ENCODE results near the gene DUXA.

Gene DUXA

GRCh38 chr19:57105976-57106721, 61.1 kb downstream of the DUXA start:
- DNase-seq = no peak
